SJCRH30 (cell line): Measurements from ENCODE around the gene NSD2. TPM values are rescaled to one million over a fixed set of nuclear protein-coding genes. Genes with fewer than 3 reads are reported as not detected.

Source experiments
- DNase-seq, 2 experiments: peaks; one replicate each; pipeline ENCODE4 v3.0.0-alpha.2; 2015 to 2020
- H3K27ac ChIP-seq: fragments of 250-450 bp; sonication (Bioruptor Pico); 2 replicates; pipeline ENCODE4 v1.5.1; 2020; ENCODE audit warnings: mild to moderate bottlenecking, moderate library complexity
- H3K27me3 ChIP-seq: fragments of 250-450 bp; sonication (Bioruptor Pico); 2 replicates; pipeline ENCODE4 v1.5.1; 2020; ENCODE audit warnings: mild to moderate bottlenecking, moderate library complexity
- H3K36me3 ChIP-seq: fragments of 250-450 bp; sonication (Bioruptor Pico); 2 replicates; pipeline ENCODE4 v1.5.1; 2020; ENCODE audit warnings: mild to moderate bottlenecking, moderate library complexity
- H3K4me1 ChIP-seq: fragments of 250-450 bp; sonication (Bioruptor Pico); 2 replicates; pipeline ENCODE4 v1.5.1; 2020; ENCODE audit warnings: mild to moderate bottlenecking, moderate library complexity
- H3K4me3 ChIP-seq: fragments of 250-450 bp; sonication (Bioruptor Pico); 2 replicates; pipeline ENCODE4 v1.5.1; 2020; ENCODE audit warnings: mild to moderate bottlenecking, moderate library complexity
- H3K9me3 ChIP-seq: fragments of 250-450 bp; sonication (Bioruptor Pico); replicated peaks from 2 replicates; pipeline ENCODE4 v1.5.1; 2020; ENCODE audit warnings: mild to moderate bottlenecking, moderate library complexity
- total RNA-seq: library from RNA; depleted of rRNA; stranded (reverse); fragments of >200 nt; shearing (Covaris generic); gene quantifications from 2 replicates; pipeline ENCODE4 v1.2.3, GENCODE V29; 2014

The NSD2 gene
- total RNA-seq, 1 experiment from 2014 or later: 138 TPM

DNA sequence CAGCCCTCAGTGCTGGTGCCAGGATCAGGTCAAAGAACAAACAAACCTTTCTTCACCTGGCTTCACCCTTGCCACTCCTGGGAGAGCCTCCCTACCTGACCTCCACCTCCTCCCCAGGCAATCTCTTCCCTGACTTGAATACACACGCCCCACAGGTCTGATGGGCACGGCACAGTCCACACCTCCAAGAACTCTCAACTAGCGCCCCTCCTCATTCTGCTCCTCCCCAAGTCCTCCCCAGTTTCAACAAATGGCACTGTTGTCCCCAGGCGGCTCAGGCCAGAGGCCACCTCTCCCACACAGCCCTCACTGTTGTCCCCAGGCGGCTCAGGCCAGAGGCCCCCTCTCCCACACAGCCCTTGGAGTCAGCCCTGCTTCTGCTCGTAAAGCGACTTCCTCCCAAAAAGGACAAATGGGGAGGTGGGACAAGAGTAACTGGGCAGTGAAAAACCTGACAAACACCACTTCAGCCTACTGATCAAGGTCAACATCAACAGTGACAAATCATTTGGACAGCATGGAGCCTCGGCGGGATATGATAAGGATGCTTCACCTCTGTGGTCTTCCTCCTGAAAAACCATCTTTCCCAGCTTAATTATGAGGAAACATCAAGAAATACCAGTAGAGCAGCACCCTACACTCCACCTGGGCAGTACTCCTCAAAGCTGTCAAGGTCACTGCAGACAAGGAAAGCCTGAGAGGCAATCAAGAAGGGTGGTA is 18.1 kb upstream of the NSD2 start:
- no peaks in the 10 kb centered on the region; the same call in 1 of the 2 replicates for H3K4me1 ChIP-seq
- H3K36me3 ChIP-seq: peaks cover under 1% of the 10 kb centered on the region; the same call in 1 of the 2 replicates
- DNase-seq: no peak
- no peaks in the 10 kb centered on the region for H3K9me3 ChIP-seq
- no peak overlapping the region for H3K27ac ChIP-seq
- H3K4me3 ChIP-seq: no peak overlapping the region
- no peaks in the 10 kb centered on the region for H3K27me3 ChIP-seq

DNA sequence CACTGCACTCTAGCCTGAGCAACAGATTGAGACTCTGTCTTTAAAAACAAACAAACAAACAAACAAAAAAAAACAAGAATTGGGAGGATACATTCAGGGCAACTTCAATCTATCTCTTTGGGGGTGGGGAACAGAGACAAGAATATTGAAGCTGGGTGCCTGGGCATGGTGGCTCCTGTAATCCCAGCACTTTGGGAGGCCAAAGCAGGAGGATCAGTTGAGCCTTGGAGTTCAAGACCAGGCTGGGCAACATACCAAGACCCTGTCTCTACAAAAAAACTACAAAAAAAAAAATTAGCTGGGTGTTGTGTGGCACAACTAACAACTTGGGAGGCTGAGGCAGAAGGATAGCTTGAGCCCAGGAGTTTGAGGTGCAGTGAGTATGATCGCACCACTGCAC is 16.4 kb upstream of the NSD2 start:
- Histone ChIP-seq H3K4me1 (no peaks in the 10 kb centered on the region; the same call in 1 of the 2 replicates), H3K4me3 (peak overlapping the region; percentile 68), H3K27ac (no peak overlapping the region), H3K27me3 (no peaks in the 10 kb centered on the region), H3K36me3 (no peaks in the 10 kb centered on the region), H3K9me3 (no peaks in the 10 kb centered on the region)
- DNase-seq: no peak

DNA sequence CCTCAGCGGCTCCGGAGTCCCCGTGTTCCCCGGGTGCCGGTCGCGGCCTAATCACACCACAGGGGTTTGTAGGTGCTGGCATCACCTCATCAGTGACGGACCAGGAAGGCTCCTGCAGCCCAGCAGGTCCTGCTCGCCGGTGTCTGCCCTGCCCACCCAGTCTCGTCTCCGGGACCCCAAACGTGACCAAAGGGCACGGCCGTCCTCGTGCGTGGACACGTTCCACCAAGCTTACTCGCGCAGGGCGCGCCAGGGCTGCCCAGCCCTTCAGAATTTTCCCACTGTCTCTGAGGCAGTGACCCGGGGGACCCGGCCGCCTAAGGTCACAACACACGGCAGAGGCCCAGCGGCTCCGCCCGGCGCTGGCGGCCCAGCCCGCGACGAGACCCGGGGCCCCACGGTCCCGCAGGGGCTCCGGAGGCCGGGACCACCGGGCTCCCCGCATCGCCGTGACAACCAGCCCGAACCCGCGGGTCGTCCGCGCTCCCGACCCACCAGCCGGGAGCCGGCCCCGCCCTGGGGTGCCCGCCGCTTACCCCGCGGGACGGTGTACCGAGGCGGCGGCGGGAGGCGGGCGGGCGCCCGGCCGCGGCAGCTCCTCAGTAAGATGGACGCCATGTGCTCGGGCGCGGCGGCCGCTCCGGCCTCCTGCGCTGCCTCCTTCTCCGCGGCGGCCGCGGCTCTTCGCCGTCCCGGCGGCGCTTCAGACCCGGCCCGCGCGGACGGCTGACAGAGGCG is 15.7 kb upstream of the NSD2 start:
- no peaks in the 10 kb centered on the region for H3K27me3 ChIP-seq
- no peaks in the 10 kb centered on the region for H3K9me3 ChIP-seq
- DNase-seq: peak; percentile 22 to 32
- H3K36me3 ChIP-seq: no peaks in the 10 kb centered on the region
- peak overlapping the region; percentile 14; the same call in 1 of the 2 replicates for H3K27ac ChIP-seq
- H3K4me1 ChIP-seq: no peaks in the 10 kb centered on the region; the same call in 1 of the 2 replicates
- H3K4me3 ChIP-seq: peak overlapping the region; percentile 68

DNA sequence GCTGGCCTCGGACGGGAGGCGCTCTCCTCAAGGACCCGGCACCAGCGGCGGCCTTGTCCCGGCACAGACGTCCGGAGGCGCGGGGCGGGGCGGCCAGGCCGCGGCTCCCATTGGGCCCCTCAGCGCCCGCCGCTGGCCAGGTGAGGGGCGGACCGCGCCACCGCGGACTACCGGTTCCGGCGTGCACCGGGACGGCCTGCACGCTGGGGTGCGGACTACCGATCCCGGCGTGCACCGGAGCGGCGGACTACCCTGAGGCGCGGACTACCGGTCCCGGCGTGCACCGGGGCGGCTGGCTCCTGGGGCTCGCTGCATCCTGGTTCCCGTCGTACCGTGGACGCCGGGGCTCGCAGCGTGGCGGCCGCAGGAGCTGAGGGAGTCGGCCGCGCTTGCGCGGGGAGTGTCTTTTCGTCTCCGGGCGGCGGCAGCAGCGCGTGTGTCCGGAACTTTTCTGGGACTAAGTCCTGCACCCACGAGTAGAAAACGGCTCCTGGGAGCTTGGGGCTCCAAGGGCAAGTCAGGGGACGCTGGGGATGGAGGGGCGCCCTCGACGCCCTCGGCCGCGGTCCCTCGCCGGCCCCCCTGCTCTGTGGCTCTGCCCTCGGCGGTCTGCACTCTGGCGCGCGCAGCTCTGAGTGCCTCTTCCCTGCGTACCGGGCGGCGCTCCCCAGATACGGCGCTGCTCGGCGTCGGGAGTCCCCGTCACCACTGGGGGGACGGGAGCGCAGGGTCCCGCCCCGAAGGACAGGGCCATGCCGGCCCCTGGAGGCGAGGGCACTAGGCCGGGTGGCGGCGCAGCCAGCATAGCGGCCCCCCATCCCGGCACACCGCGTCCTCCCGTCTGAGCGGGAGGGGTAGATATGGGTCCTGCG is 14.9 kb upstream of the NSD2 start, which contains the start of gene LETM1:
LETM1 (minus strand) TSS at position 86 of the 872 bp plus-strand sequence. CDS start 206 bp downstream, outside the sequence.
- peak within 1 kb of the TSS; percentile 68 for H3K4me3 ChIP-seq
- DNase-seq: peak; percentile 94 to 95
- H3K4me1 ChIP-seq: no peaks in the 10 kb centered on the region; the same call in 1 of the 2 replicates
- peak within 1 kb of the TSS; percentile 42 for H3K27ac ChIP-seq
- no peaks in the 10 kb centered on the region for H3K9me3 ChIP-seq
- no peaks in the 10 kb centered on the region for H3K36me3 ChIP-seq
- no peaks in the 10 kb centered on the region for H3K27me3 ChIP-seq

DNA sequence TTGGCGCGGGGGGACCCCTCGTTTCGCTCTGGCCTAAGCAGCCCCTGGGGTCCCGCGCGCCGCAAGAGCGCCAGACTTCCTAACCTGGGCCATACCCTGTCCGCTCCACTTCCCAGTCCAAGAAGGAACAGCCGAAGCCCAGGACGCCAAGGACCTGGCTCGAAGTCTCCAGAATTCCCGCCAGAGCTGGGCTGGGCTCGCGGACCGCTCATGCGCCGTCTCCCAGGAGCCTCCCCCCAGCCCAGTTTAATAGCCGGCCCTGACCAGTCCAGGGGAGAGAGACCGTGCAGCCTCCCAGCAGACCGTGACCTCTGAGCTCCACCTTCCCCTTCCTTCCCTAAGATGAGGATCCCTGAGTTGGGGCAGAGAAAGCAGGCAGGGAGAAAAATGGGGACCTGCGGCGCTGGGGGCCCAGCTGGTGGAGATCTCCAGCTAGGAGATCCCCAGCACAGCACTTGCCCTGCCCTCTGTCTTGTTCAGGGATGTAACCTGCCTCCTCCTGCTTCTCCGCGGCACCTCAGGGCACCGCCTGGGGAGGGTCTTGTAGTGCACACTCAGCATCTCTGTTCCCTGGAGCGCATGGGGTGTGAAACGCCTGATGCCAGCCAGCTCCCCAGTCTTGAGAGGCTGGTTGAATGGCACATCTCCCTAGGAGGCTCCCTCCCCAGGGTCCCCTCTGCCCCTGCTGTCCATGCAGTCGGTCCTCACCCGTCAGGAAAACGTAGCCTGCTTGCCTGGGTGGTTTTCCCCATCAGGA is 14.1 kb upstream of the NSD2 start:
- Histone ChIP-seq H3K4me1 (no peaks in the 10 kb centered on the region; the same call in 1 of the 2 replicates), H3K27ac (peak overlapping the region; percentile 42), H3K4me3 (peak overlapping the region; percentile 68), H3K9me3 (no peaks in the 10 kb centered on the region), H3K36me3 (no peaks in the 10 kb centered on the region), H3K27me3 (no peaks in the 10 kb centered on the region)
- no peak for DNase-seq

DNA sequence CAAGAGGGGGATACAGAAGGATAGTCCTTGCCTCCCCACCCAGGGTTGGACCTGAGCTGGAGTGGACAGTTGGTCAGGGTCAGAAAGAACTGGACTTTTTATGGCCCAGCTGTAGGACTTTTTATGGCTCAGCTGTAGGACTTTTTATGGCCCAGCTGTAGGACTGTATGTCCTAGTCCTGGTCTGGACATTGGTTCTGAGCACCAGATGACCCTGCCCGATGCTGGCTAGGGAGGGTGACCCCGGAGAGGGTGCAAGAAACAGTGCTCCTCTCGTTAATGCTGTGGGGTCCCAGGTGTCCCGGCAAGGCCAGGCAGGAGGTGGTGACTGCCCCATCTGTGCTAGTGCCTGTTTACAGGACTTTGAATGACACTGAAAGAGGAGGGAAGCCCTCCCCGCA is 13.3 kb upstream of the NSD2 start:
- no peak for DNase-seq
- H3K36me3 ChIP-seq: no peaks in the 10 kb centered on the region
- no peak overlapping the region for H3K27ac ChIP-seq

DNA sequence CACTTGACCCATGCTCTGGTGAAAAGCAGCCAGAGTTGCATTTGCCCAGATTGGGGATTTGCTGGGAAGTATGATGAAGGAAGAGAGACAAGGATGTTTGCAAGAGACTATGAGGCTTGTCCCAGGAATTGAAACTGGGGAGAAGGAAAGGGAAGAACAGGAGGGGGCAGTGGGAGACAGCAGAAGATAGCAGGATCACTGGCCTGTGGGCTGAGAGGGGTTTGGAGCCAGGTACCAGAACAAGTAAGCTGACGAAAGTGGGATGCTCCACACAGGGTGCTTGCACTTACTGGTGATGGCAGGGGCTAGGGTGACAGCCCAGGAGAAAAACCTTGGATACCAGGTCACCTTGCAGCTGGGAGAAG is 11.8 kb upstream of the NSD2 start:
- H3K4me3 ChIP-seq: no peak overlapping the region
- H3K4me1 ChIP-seq: no peaks in the 10 kb centered on the region; the same call in 1 of the 2 replicates
- H3K36me3 ChIP-seq: no peaks in the 10 kb centered on the region
- no peak overlapping the region for H3K27ac ChIP-seq
- no peak for DNase-seq
- H3K9me3 ChIP-seq: no peaks in the 10 kb centered on the region
- no peaks in the 10 kb centered on the region for H3K27me3 ChIP-seq

More for the DNA sequence above, 13.3 kb upstream of the NSD2 start:
- Histone ChIP-seq H3K4me1 (no peaks in the 10 kb centered on the region; the same call in 1 of the 2 replicates), H3K4me3 (no peak overlapping the region), H3K9me3 (no peaks in the 10 kb centered on the region), H3K27me3 (no peaks in the 10 kb centered on the region)

DNA sequence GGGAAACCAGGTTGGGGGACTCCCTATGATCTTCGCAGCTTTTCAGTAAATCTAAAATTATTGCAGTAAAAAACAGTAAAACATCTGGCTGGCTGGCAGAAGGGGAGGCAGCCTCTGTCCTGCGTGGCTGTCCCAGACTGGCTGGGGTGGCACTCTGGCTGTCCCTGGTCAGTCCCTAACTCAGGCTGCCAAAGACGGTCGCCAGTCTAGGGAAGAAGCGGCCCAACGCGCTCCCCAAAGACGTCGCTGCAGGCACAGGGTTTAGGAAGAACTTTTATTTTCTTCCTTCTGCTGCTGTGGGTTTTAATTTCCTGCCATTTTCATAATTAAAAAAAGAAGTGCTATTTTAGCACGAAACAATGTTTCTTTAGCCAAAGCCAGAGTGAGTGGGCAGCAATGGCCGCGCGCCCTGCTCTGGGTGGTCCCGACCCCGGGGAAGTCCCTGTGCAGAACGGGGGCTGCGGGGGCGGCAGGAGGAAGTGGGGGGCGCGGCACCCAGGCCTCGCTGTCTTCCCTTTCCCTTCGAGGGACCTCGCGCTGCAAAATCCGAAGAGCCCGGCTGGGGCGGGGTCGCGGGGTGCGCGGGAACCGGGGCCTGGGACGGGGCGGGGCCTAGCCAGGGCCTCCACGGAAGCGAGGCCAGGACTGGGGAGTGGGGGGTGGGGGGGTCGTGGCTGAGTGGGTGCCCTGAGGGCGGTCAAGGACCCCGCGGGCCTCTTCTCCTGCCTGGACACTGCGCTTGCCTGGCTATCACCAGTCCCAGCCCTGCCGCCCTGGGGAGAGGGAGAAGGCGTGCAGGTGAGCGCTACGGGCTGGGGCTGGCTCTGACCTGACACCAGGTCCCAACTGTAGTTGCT is 8.9 kb upstream of the NSD2 start:
- no peaks in the 10 kb centered on the region; the same call in 1 of the 2 replicates for H3K4me1 ChIP-seq

DNA sequence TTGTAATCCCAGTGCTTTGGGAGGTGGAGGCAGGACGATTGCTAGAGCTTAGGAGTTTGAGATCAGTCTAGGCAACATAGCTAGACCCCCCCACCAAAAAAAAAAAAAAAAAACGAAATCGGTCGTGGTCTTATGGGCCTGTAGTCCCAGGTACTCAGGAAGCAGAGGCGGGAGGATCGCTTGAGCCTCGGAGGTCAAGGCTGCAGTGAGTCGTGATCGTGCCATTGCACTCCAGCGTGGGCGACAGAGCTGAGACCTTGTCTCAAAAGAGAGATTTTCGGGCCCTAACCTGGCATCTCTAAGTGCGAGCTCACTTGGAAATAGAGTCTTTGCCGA is 8.3 kb upstream of the NSD2 start:
- Histone ChIP-seq H3K4me3 (no peak overlapping the region), H3K9me3 (no peaks in the 10 kb centered on the region), H3K27me3 (peaks cover 3% of the 10 kb centered on the region; the same call in 1 of the 2 replicates), H3K36me3 (no peaks in the 10 kb centered on the region), H3K27ac (no peak overlapping the region), H3K4me1 (no peaks in the 10 kb centered on the region; the same call in 1 of the 2 replicates)
- no peak for DNase-seq

More for the DNA sequence above, 8.9 kb upstream of the NSD2 start:
- no peak for DNase-seq
- Histone ChIP-seq H3K9me3 (no peaks in the 10 kb centered on the region), H3K27ac (no peak overlapping the region), H3K36me3 (no peaks in the 10 kb centered on the region), H3K4me3 (no peak overlapping the region), H3K27me3 (peaks cover 3% of the 10 kb centered on the region; the same call in 1 of the 2 replicates)

DNA sequence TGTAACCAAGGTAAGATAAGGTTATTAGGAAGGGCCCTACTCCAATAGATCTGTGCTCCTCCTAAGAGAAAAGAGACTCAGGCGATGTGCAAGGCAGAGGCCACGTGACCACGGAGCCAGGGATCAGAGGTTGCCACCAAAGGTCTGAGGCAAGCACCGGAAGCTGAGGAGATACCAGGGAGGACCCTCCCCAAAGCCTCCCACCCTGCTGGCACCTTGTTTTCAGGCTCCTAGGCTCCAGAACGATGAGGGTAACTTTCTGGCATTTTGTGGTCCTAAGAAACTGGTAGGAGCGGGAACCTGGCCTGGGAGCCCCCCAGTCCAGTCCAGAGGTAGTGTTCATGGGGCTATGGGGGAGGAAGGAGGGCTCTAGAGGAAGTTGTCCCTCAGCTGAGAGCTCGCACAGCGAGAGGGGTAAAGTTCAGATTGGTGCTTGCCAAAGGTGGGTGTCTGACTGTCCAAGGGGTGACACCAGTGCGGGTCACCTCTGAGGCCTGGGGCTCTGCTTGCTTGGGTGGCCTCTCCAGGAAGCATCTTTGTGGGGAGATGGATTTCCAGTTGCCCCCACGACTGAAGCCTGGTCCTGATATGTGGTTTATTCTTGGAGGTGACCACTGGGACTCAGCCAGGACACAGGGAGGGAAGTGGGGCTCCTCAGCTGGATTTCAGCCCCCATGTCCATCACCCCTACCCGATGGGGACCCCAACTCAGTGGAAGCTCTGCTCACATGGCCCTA is 7.7 kb upstream of the NSD2 start:
- no peaks in the 10 kb centered on the region for H3K9me3 ChIP-seq
- no peak overlapping the region for H3K4me3 ChIP-seq
- no peak overlapping the region for H3K27ac ChIP-seq
- no peak for DNase-seq
- H3K4me1 ChIP-seq: no peaks in the 10 kb centered on the region
- H3K27me3 ChIP-seq: peaks cover 3% of the 10 kb centered on the region; the same call in 1 of the 2 replicates
- no peaks in the 10 kb centered on the region for H3K36me3 ChIP-seq

DNA sequence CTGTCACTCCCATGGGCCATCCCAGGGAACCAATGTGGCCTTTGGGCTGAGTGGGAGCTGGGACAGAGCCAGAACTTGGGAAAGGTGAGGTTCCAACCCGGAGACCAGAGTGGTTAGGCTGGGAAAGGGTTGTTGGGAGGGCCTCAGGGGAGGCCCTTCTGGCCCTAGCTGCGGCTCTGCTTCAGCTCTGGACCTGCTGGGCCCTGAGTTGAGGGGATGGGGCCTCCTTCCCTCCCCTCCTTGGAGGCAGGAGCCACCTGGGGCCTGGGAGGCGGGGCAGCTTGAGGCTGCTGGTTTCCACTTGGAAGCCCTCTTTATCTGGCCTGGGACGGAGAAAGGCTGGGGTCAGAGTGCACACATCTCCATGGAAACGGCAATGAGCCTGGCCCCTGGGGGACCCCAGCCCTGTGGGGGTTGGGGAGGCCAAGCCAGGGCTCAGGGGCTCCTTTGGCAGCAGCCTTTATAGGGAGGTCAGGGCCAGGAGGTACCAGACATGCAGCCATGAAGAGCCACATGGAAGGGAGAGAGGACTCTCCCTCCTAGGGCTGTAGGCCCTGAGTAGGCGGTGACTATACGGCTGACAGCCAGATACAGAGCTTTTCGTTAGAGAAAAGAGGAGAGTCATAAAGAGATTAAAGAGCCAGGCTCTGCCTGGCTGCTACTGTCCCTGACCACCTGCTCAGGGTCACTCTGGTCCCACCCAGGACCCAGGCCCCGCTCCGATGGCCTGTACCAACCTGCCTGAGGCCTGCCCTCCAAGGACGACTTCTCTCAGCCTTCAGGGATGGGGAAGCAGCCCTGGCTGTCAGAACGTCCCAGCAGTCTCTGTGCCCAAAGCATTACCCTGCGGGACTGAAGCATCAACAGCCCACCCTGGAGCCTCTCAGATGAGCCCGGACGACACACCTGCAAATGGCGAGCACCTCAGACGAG is 6.9 kb upstream of the NSD2 start:
- H3K4me1 ChIP-seq: no peaks in the 10 kb centered on the region
- H3K36me3 ChIP-seq: no peaks in the 10 kb centered on the region
- no peaks in the 10 kb centered on the region for H3K9me3 ChIP-seq
- peaks cover 3% of the 10 kb centered on the region; the same call in 1 of the 2 replicates for H3K27me3 ChIP-seq
- H3K4me3 ChIP-seq: no peak overlapping the region
- DNase-seq: no peak
- no peak overlapping the region for H3K27ac ChIP-seq

DNA sequence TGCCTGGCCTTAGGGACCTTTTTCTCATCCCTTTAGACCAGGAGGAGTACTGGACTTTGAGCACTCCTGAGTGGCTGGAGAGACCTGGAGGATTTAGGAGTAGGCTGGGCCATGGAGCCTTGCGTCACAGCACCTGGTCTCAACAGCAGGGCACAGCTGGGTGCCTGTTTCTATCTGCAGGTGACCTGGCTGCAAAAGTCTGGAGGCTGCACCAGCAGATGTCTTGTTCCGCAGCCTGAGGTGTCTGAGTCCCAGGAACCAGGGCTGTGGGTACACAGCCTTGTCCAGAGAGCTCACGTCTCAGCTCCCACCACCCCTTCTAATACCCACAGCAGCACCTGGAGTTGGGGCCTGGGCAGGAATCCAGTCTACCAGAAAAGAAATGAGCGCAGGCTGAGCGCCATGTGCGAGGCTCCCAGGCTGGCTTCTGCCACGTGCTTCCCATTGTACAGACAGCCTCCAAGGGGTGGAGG is 5.0 kb upstream of the NSD2 start:
- no peak overlapping the region for H3K4me3 ChIP-seq
- no peaks in the 10 kb centered on the region for H3K36me3 ChIP-seq
- H3K27ac ChIP-seq: no peak overlapping the region
- H3K9me3 ChIP-seq: no peaks in the 10 kb centered on the region
- H3K27me3 ChIP-seq: peaks cover 3% of the 10 kb centered on the region; the same call in 1 of the 2 replicates
- peaks cover 2% of the 10 kb centered on the region; the same call in 1 of the 2 replicates for H3K4me1 ChIP-seq
- no peak for DNase-seq
